K562 (cell line): ENCODE results near the gene PTPRC. TPM values are rescaled to one million over a fixed set of nuclear protein-coding genes. Genes with fewer than 3 reads are reported as not detected.

Experiments
- ATAC-seq: fragments of 200-7000 bp; cut with Tn5 transposase; 3 replicates; pipeline ENCODE4 v1.9.1; 2020; ENCODE audit warnings: moderate library complexity
- BruUV-seq: library from RNA; stranded (reverse); fragments of 400-500 nt; replicated peaks from 2 replicates; lab custom pipeline; 2021; lab: Mats Ljungman, UMichigan
- CTCF ChIA-PET: fragments of 300-600 bp; formaldehyde crosslinking; extraction: SDS; loops from one replicate; lab custom pipeline; 2021; ENCODE audit warnings: low intra/inter-chr PET ratio; lab: Yijun Ruan, JAX
- POLR2A ChIA-PET: fragments of 300-600, 350-650 bp; sonication (Branson Sonifier 250); formaldehyde crosslinking; extraction: SDS; loops from one replicate; lab custom pipeline; 2021; ENCODE audit warnings: antibody characterized with exemption, inconsistent platforms; lab: Yijun Ruan, JAX
- DNase-seq, 4 experiments: peaks; one replicate each; pipeline versions ENCODE4 v3.0.0 to v3.0.0-alpha.2; 2011 to 2018; ENCODE audit warnings: low spot score in 3 of 4, mixed read lengths in 3 of 4; ENCODE audit errors: extremely low read depth in 1 of 4
- FAIRE-seq: peaks from 2 replicates; lab custom pipeline; 2011; peaks lifted over from hg19 to GRCh38; lab: Jason Lieb, UNC
- H2AFZ ChIP-seq: 2 replicates; pipeline ENCODE4 v1.6.0; 2011; ENCODE audit warnings: low read depth, low read length, control low read depth, inconsistent platforms
- H3K27ac ChIP-seq: fragments of 200-600 bp; 3 replicates; pipeline ENCODE4 v1.8.0; 2011; ENCODE audit warnings: low read depth, mild to moderate bottlenecking, control low read depth, inconsistent platforms, low read length, moderate library complexity, mixed read lengths; ENCODE audit errors: extremely low read depth
- H3K27me3 ChIP-seq, 2 experiments: fragments of 300-600 bp in 1 of 2; 2 replicates in 1 of 2; 3 replicates in 1 of 2; pipeline versions ENCODE4 v1.6.0 to v1.8.0; 2011; ENCODE audit warnings: inconsistent platforms in 2 of 2, low read length in 2 of 2, mild to moderate bottlenecking in 1 of 2, mixed read lengths in 1 of 2, moderate library complexity in 1 of 2; ENCODE audit not compliant: control insufficient read depth in 2 of 2, insufficient read depth in 2 of 2
- H3K36me3 ChIP-seq: fragments of 300-600 bp; 3 replicates; pipeline ENCODE4 v1.8.0; 2011; ENCODE audit warnings: mild to moderate bottlenecking, low read length, inconsistent platforms; ENCODE audit not compliant: control insufficient read depth, insufficient read depth
- H3K4me1 ChIP-seq, 2 experiments: fragments of 200-600 bp in 1 of 2; replicated peaks in 1 of 2; 2 replicates in 1 of 2; 3 replicates in 1 of 2; pipeline versions ENCODE4 v1.5.1 to v1.8.0; 2011; ENCODE audit warnings: inconsistent platforms in 2 of 2, low read length in 2 of 2, mild to moderate bottlenecking in 1 of 2, mixed read lengths in 1 of 2, moderate library complexity in 1 of 2; ENCODE audit not compliant: control insufficient read depth in 2 of 2, insufficient read depth in 2 of 2
- H3K4me2 ChIP-seq: 2 replicates; pipeline ENCODE4 v1.6.1; 2011; ENCODE audit warnings: low read length, control low read depth, inconsistent platforms, mixed read lengths; ENCODE audit not compliant: insufficient read depth
- H3K4me3 ChIP-seq: fragments of 200-600 bp; sonication (generic), shearing (Covaris generic); 2 replicates; pipeline ENCODE4 v1.5.1; 2016; ENCODE audit warnings: control low read depth, inconsistent platforms
- H3K79me2 ChIP-seq: fragments of 200-600 bp; 3 replicates; pipeline ENCODE4 v1.8.0; 2011; ENCODE audit warnings: low read length, inconsistent platforms; ENCODE audit not compliant: control insufficient read depth, insufficient read depth
- H3K9ac ChIP-seq, 2 experiments: 2 replicates each; pipeline versions ENCODE4 v1.6.0 to v1.6.1; 2011; ENCODE audit warnings: low read depth in 2 of 2, low read length in 2 of 2, control low read depth in 1 of 2, inconsistent platforms in 1 of 2, mild to moderate bottlenecking in 1 of 2, mixed read lengths in 1 of 2; ENCODE audit not compliant: insufficient read depth in 1 of 2
- H3K9me1 ChIP-seq: one replicate; pipeline ENCODE4 v1.6.0; 2011; ENCODE audit warnings: inconsistent platforms, mild to moderate bottlenecking, low read length, moderate library complexity; ENCODE audit not compliant: control insufficient read depth, insufficient read depth
- H3K9me3 ChIP-seq: replicated peaks from 2 replicates; pipeline ENCODE4 v1.5.1; 2011; ENCODE audit warnings: low read depth, low read length, inconsistent platforms; ENCODE audit not compliant: control insufficient read depth, insufficient read depth
- H4K20me1 ChIP-seq: replicated peaks from 2 replicates; pipeline ENCODE4 v1.6.1; 2011; ENCODE audit warnings: low read length, inconsistent platforms, mixed read lengths; ENCODE audit not compliant: control insufficient read depth, insufficient read depth
- FOSL1 ChIP-seq: fragments of 200-800 bp; sonication (Bioruptor generic); conservative IDR thresholded peaks from 2 replicates; pipeline ENCODE4 v1.6.1; 2016; ENCODE audit warnings: missing genetic modification characterization, missing compliant biosample characterization
- HIVEP1 ChIP-seq: fragments of 250-450 bp; sonication (Bioruptor Pico); IDR thresholded peaks from 2 replicates; pipeline ENCODE4 v1.4.0; 2020; ENCODE audit warnings: mild to moderate bottlenecking
- JUND ChIP-seq, 2 experiments: IDR thresholded peaks; 2 replicates in 1 of 2; 3 replicates in 1 of 2; pipeline ENCODE4 v1.6.1; 2011; ENCODE audit warnings: borderline replicate concordance in 2 of 2, low read depth in 2 of 2, low read length in 2 of 2, improper control_type of control experiment in 1 of 2, missing biosample characterization in 1 of 2, missing genetic modification characterization in 1 of 2, missing genetic modification reagents in 1 of 2
- NFIC ChIP-seq: fragments of 450-650 bp; IDR thresholded peaks from 2 replicates; pipeline ENCODE4 v1.6.1; 2017; ENCODE audit warnings: mild to moderate bottlenecking, inconsistent platforms
- POLR3A ChIP-seq: IDR thresholded peaks from 2 replicates; pipeline ENCODE4 v1.6.1; 2011; ENCODE audit warnings: borderline replicate concordance, mild to moderate bottlenecking, moderate library complexity; ENCODE audit not compliant: insufficient read length, insufficient read depth; ENCODE audit errors: extremely low read depth
- RBBP5 ChIP-seq: fragments of 200-600 bp; sonication (generic); IDR thresholded peaks from 2 replicates; pipeline ENCODE4 v1.6.1; 2012; ENCODE audit warnings: borderline replicate concordance, mild to moderate bottlenecking, low read length, control low read depth, inconsistent platforms; ENCODE audit not compliant: insufficient read depth, poor library complexity, severe bottlenecking
- ZFP91 ChIP-seq: sonication (generic); formaldehyde crosslinking; IDR thresholded peaks from 2 replicates; pipeline ENCODE4 v1.8.0; 2022; ENCODE audit warnings: mild to moderate bottlenecking, missing genetic modification reagents
- ZNF316 ChIP-seq: fragments of 450-650 bp; IDR thresholded peaks from 2 replicates; pipeline ENCODE4 v1.6.1; 2016
- ZNF449 ChIP-seq: fragments of 250-450 bp; sonication (Bioruptor Pico); IDR thresholded peaks from 2 replicates; pipeline ENCODE4 v1.8.0; 2022; ENCODE audit warnings: moderate library complexity, mild to moderate bottlenecking, inconsistent platforms
- ZNF764 ChIP-seq: fragments of 250-450 bp; sonication (Bioruptor Pico); IDR thresholded peaks from 2 replicates; pipeline ENCODE4 v1.4.0; 2020; ENCODE audit warnings: low read depth, mild to moderate bottlenecking, moderate library complexity
- in situ Hi-C: fragments of 300-500 bp; cut with MboI; formaldehyde crosslinking; loops from 4 replicates; pipeline ENCODE4 v1.15.0; 2018; ENCODE audit warnings: inconsistent platforms, mixed read lengths
- intact Hi-C: fragments of 100-400 bp; cut with micrococcal nuclease; formaldehyde crosslinking; loops from 2 replicates; pipeline ENCODE4 v1.14.2; 2022
- polyA plus RNA-seq, 8 experiments: library from polyadenylated mRNA; depleted of rRNA in 4 of 8; stranded (reverse) in 5 of 8; unstranded in 3 of 8; fragments of >200 nt; fragmentation: Nextera tagmentation in 2 of 8; fragmentation: Illumina TruSeq in 1 of 8; extraction: Ambion mirVana in 2 of 8; extraction: Trizol in 1 of 8; gene quantifications; 2 replicates each; pipeline versions ENCODE4 v1.2.1 to v1.2.3, GENCODE V29; 2011 to 2014; ENCODE audit warnings: inconsistent platforms in 1 of 8, missing spikeins in 1 of 8
- total RNA-seq, 7 experiments: library from RNA; depleted of rRNA in 6 of 7; stranded (reverse); fragments of >200 nt in 6 of 7; fragmentation: Illumina TruSeq in 2 of 7; extraction: Trizol in 2 of 7; gene quantifications; 2 replicates each; pipeline versions ENCODE4 v1.2.1 to v1.2.3, GENCODE V29; 2011 to 2021; ENCODE audit warnings: low replicate concordance in 1 of 7
- TF ChIP-seq, protein P1 (sequence below), 2 experiments: fragments of 450-650 bp in 1 of 2; sonication (generic) in 1 of 2; formaldehyde crosslinking in 1 of 2; IDR thresholded peaks in 1 of 2; conservative IDR thresholded peaks in 1 of 2; 2 replicates each; pipeline versions ENCODE4 v1.6.1 to v1.8.1; 2016 to 2023; ENCODE audit warnings: mild to moderate bottlenecking in 2 of 2, moderate library complexity in 2 of 2, inconsistent platforms in 1 of 2, missing genetic modification reagents in 1 of 2

The PTPRC gene
- total and polyA plus RNA-seq, 9 of the 15 experiments (the other 6 are each of a cell fraction or from before 2014, with no cell fraction given) = 7.1 to 107 (median 62.9) TPM

GRCh38 chr1:198693321-198693720 lies 54.5 kb downstream of the PTPRC start:
- H3K9ac ChIP-seq = no peak overlapping the region
- H3K79me2 ChIP-seq = peaks cover 10% of the 10 kb centered on the region; the same call in 2 of the 3 replicates
- peaks cover 6% of the 10 kb centered on the region; the same call in 2 of the 3 replicates for H3K36me3 ChIP-seq
- no TSS peak for BruUV-seq
- H3K27ac ChIP-seq = no peak overlapping the region
- H3K4me1 ChIP-seq = no peaks in the 10 kb centered on the region
- H2AFZ ChIP-seq = no peak overlapping the region
- ATAC-seq = peak; percentile 44; the same call in 1 of the 3 replicates
- no peak overlapping the region for H3K4me2 ChIP-seq
- no peak overlapping the region for H3K4me3 ChIP-seq
- CTCF ChIA-PET = no interaction called here
- no peaks in the 10 kb centered on the region for H3K27me3 ChIP-seq
- in situ Hi-C loops = no loop called here
- POLR2A ChIA-PET = no interaction called here
- no peak for DNase-seq
- H3K9me3 ChIP-seq = no peaks in the 10 kb centered on the region
- intact Hi-C loops = no loop called here
- TF ChIP-seq ZNF764 (CRISPR knock-in tag) (no peak), RBBP5 (no peak), FOSL1 (tag) (0 out of 2 replicates have a peak, but pooled peaks have one; percentile 19), ZFP91 (CRISPR knock-in tag) (no peak), ZNF449 (CRISPR knock-in tag) (no peak), POLR3A (no peak), NFIC (no peak), HIVEP1 (CRISPR knock-in tag) (no peak), JUND (IDR thresholded peaks at IDR 0.05; ENCODE audit: borderline replicate concordance, low read depth, low read length) (peak; percentile 24; the same call in 1 of the 2 replicates), JUND (tag; IDR thresholded peaks at IDR 0.05; ENCODE audit: borderline replicate concordance, low read depth, low read length) (no peak; the same call in 2 of the 3 replicates), ZNF316 (0 out of 2 replicates have a peak, but pooled peaks have one; percentile 9)
- TF ChIP-seq, protein P1, sequence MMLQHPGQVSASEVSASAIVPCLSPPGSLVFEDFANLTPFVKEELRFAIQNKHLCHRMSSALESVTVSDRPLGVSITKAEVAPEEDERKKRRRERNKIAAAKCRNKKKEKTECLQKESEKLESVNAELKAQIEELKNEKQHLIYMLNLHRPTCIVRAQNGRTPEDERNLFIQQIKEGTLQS (IDR thresholded peaks at IDR 0.05) = peak; percentile 45; the same call in 1 of the 2 replicates
- TF ChIP-seq, protein P1 (CRISPR knock-in tag; conservative IDR thresholded peaks at IDR 0.05) = no peak
- TF ChIP-seq, all 486 proteins: peak for 4
- Histone ChIP-seq H3K9me1 (no peaks in the 10 kb centered on the region), H4K20me1 (no peaks in the 10 kb centered on the region)
- peak; percentile 40 for FAIRE-seq
